HCT116 (cell line): ENCODE results near the gene TMEM14A. TPM values are rescaled to one million over a fixed set of nuclear protein-coding genes. Genes with fewer than 3 reads are reported as not detected.

Source experiments
- ATAC-seq: fragments of 200-7000 bp; cut with Tn5 transposase; 2 replicates; pipeline ENCODE4 v1.9.1; 2020; ENCODE audit warnings: mild to moderate bottlenecking, moderate library complexity
- BruUV-seq: library from RNA; stranded (reverse); fragments of 400-500 nt; replicated peaks from 2 replicates; lab custom pipeline; 2021; lab: Mats Ljungman, UMichigan
- CTCF ChIA-PET: fragments of 300-600 bp; sonication (Branson Sonifier 250); formaldehyde crosslinking; loops from one replicate; lab custom pipeline; 2021; ENCODE audit warnings: antibody characterized with exemption; lab: Charles Lee
- POLR2A ChIA-PET: fragments of 300-600, 350-600 bp; sonication (Branson Sonifier 250); formaldehyde crosslinking; loops from one replicate; lab custom pipeline; 2021; ENCODE audit warnings: antibody characterized with exemption; lab: Charles Lee
- RAD21 ChIA-PET, 2 experiments: fragments of 300-600 bp; sonication (Branson Sonifier 250); formaldehyde crosslinking; loops; one replicate each; lab custom pipeline; 2023; ENCODE audit warnings: low total read pairs in 2 of 2; ENCODE audit not compliant: uncharacterized antibody in 2 of 2, unreplicated experiment in 2 of 2, low non-redundant PET in 1 of 2; lab: Charles Lee
- DNase-seq: peaks from one replicate; pipeline ENCODE4 v3.0.0-alpha.2; 2010; ENCODE audit warnings: low read depth, low spot score
- H2AFZ ChIP-seq: fragments of 200-600 bp; shearing (Covaris generic), sonication (generic); 2 replicates; pipeline ENCODE4 v1.6.1; 2017; ENCODE audit warnings: low read depth, mixed run types, mixed read lengths, antibody characterized with exemption, low read length; ENCODE audit not compliant: poor library complexity, severe bottlenecking
- H3K27ac ChIP-seq: 2 replicates; pipeline ENCODE4 v1.5.1; 2012; ENCODE audit warnings: low read depth, low read length
- H3K27me3 ChIP-seq: fragments of 200-600 bp; sonication (generic); 2 replicates; pipeline ENCODE4 v1.6.1; 2016; ENCODE audit warnings: mixed run types, low read length, mixed read lengths; ENCODE audit not compliant: insufficient read depth
- H3K36me3 ChIP-seq, 2 experiments: fragments of 200-500 bp in 1 of 2; fragments of 200-600 bp in 1 of 2; sonication (Bioruptor generic) in 1 of 2; sonication (generic) in 1 of 2; 2 replicates each; pipeline versions ENCODE4 v1.5.1 to v1.6.1; 2014 to 2016; ENCODE audit warnings: low read length in 2 of 2, inconsistent platforms in 1 of 2, mixed read lengths in 1 of 2, mixed run types in 1 of 2; ENCODE audit not compliant: insufficient read depth in 2 of 2, control insufficient read depth in 1 of 2
- H3K4me1 ChIP-seq, 2 experiments: fragments of 200-600 bp in 1 of 2; sonication (generic) in 1 of 2; 2 replicates each; pipeline versions ENCODE4 v1.5.1 to v1.6.1; 2012 to 2017; ENCODE audit warnings: low read length in 2 of 2, inconsistent platforms in 1 of 2, mild to moderate bottlenecking in 1 of 2, mixed read lengths in 1 of 2, mixed run types in 1 of 2, moderate library complexity in 1 of 2; ENCODE audit not compliant: insufficient read depth in 2 of 2, control insufficient read depth in 1 of 2
- H3K4me2 ChIP-seq: fragments of 200-600 bp; sonication (generic); 2 replicates; pipeline ENCODE4 v1.6.1; 2017; ENCODE audit warnings: mixed run types, low read length, mixed read lengths
- H3K4me3 ChIP-seq, 2 experiments: fragments of 200-600 bp in 1 of 2; sonication (generic) in 1 of 2; replicated peaks in 1 of 2; 2 replicates each; pipeline ENCODE4 v1.5.1; 2011 to 2016; ENCODE audit warnings: low read length in 2 of 2, control low read depth in 1 of 2, low read depth in 1 of 2, mild to moderate bottlenecking in 1 of 2, mixed read lengths in 1 of 2, mixed run types in 1 of 2
- H3K79me2 ChIP-seq: fragments of 200-600 bp; sonication (generic); 2 replicates; pipeline ENCODE4 v1.6.1; 2017; ENCODE audit warnings: mild to moderate bottlenecking, mixed run types, low read length, moderate library complexity, mixed read lengths; ENCODE audit not compliant: insufficient read depth
- H3K9ac ChIP-seq: fragments of 200-600 bp; sonication (generic); 2 replicates; pipeline ENCODE4 v1.6.1; 2016; ENCODE audit warnings: low read length, mixed read lengths
- H3K9me2 ChIP-seq: fragments of 200-600 bp; sonication (generic), shearing (Covaris generic); 2 replicates; pipeline ENCODE4 v1.6.1; 2017; ENCODE audit warnings: mixed run types, mild to moderate bottlenecking, moderate library complexity; ENCODE audit not compliant: insufficient read depth
- H3K9me3 ChIP-seq, 2 experiments: fragments of 200-500 bp in 1 of 2; fragments of 200-600 bp in 1 of 2; sonication (Bioruptor generic) in 1 of 2; sonication (generic) in 1 of 2; 2 replicates each; pipeline ENCODE4 v1.6.1; 2014 to 2017; ENCODE audit warnings: low read length in 2 of 2, mixed read lengths in 2 of 2, inconsistent platforms in 1 of 2, low read depth in 1 of 2, mild to moderate bottlenecking in 1 of 2, mixed run types in 1 of 2, moderate library complexity in 1 of 2; ENCODE audit not compliant: control insufficient read depth in 1 of 2, insufficient read depth in 1 of 2
- H4K20me1 ChIP-seq: fragments of 200-600 bp; sonication (generic), shearing (Covaris generic); 2 replicates; pipeline ENCODE4 v1.6.1; 2017; ENCODE audit warnings: mixed run types, mild to moderate bottlenecking, moderate library complexity; ENCODE audit not compliant: insufficient read depth
- CBX3 ChIP-seq: IDR thresholded peaks from 2 replicates; pipeline ENCODE4 v1.6.1; 2012; ENCODE audit warnings: low read depth
- CEBPB ChIP-seq: IDR thresholded peaks from 2 replicates; pipeline ENCODE4 v1.6.1; 2012; ENCODE audit warnings: low read depth
- CTCF ChIP-seq, 3 experiments: fragments of 200-600 bp in 1 of 3; sonication (generic) in 1 of 3; IDR thresholded peaks in 2 of 3; conservative IDR thresholded peaks in 1 of 3; 2 replicates each; pipeline ENCODE4 v1.5.1; 2012 to 2017; ENCODE audit warnings: low read depth in 2 of 3, low read length in 2 of 3, antibody characterized with exemption in 1 of 3, borderline replicate concordance in 1 of 3, control low read depth in 1 of 3, mild to moderate bottlenecking in 1 of 3, mixed read lengths in 1 of 3, mixed run types in 1 of 3, moderate library complexity in 1 of 3; ENCODE audit not compliant: insufficient read depth in 1 of 3
- EGR1 ChIP-seq: IDR thresholded peaks from 2 replicates; pipeline ENCODE4 v1.6.1; 2012; ENCODE audit warnings: low read depth
- ELF1 ChIP-seq: IDR thresholded peaks from 2 replicates; pipeline ENCODE4 v1.6.1; 2012; ENCODE audit warnings: low read depth, borderline replicate concordance
- FOSL1 ChIP-seq: IDR thresholded peaks from 2 replicates; pipeline ENCODE4 v1.6.1; 2012; ENCODE audit warnings: low read depth
- POLR2A ChIP-seq: IDR thresholded peaks from 2 replicates; pipeline ENCODE4 v1.7.0; 2011; ENCODE audit warnings: borderline replicate concordance; ENCODE audit not compliant: insufficient read depth, insufficient read length; ENCODE audit errors: extremely low read depth
- SIN3A ChIP-seq: IDR thresholded peaks from 2 replicates; pipeline ENCODE4 v1.6.1; 2012; ENCODE audit warnings: low read depth
- SP1 ChIP-seq: IDR thresholded peaks from 2 replicates; pipeline ENCODE4 v1.6.1; 2012; ENCODE audit warnings: low read depth
- SRF ChIP-seq: IDR thresholded peaks from 2 replicates; pipeline ENCODE4 v1.6.1; 2012; ENCODE audit warnings: low read depth
- TCF7L2 ChIP-seq: IDR thresholded peaks from 2 replicates; pipeline ENCODE4 v1.7.0; 2011; ENCODE audit warnings: borderline replicate concordance, inconsistent platforms; ENCODE audit not compliant: insufficient read depth, insufficient read length; ENCODE audit errors: extremely low read depth
- YY1 ChIP-seq: IDR thresholded peaks from 2 replicates; pipeline ENCODE4 v1.6.1; 2011; ENCODE audit warnings: low read length, low read depth, moderate library complexity, mild to moderate bottlenecking; ENCODE audit not compliant: insufficient replicate concordance; ENCODE audit errors: extremely low read depth
- ZBTB33 ChIP-seq: IDR thresholded peaks from 2 replicates; pipeline ENCODE4 v1.6.1; 2011; ENCODE audit warnings: mild to moderate bottlenecking, low read length, moderate library complexity; ENCODE audit not compliant: insufficient replicate concordance; ENCODE audit errors: extremely low read depth
- ZFX ChIP-seq: fragments of 450-650 bp; IDR thresholded peaks from 2 replicates; pipeline ENCODE4 v1.6.1; 2017
- intact Hi-C: fragments of 100-400 bp; cut with micrococcal nuclease; formaldehyde crosslinking; loops from 2 replicates; pipeline ENCODE4 v1.10.0; 2022
- total RNA-seq: library from RNA; stranded (reverse); gene quantifications from one replicate; pipeline ENCODE4 v1.2.1, GENCODE V29; 2021; ENCODE audit not compliant: unreplicated experiment
- TF ChIP-seq, protein P1 (sequence below): IDR thresholded peaks from 2 replicates; pipeline ENCODE4 v1.6.1; 2012
- TF ChIP-seq, protein P2 (sequence below): IDR thresholded peaks from 2 replicates; pipeline ENCODE4 v1.6.1; 2012

The TMEM14A gene
- total RNA-seq, 1 experiment from 2014 or later = 51.5 TPM

GRCh38 chr6:52634211-52634610, 36.7 kb upstream of the TMEM14A start:
- Histone ChIP-seq H3K9me2 (no peaks in the 10 kb centered on the region), H3K27me3 (no peaks in the 10 kb centered on the region), H3K4me3 (no peak overlapping the region), H3K27ac (no peak overlapping the region), H3K4me1 (no peaks in the 10 kb centered on the region), H3K36me3 (no peaks in the 10 kb centered on the region), H2AFZ (no peak overlapping the region), H3K9me3 (no peaks in the 10 kb centered on the region), H4K20me1 (no peaks in the 10 kb centered on the region), H3K79me2 (no peaks in the 10 kb centered on the region), H3K9ac (no peak overlapping the region), H3K4me2 (no peak overlapping the region)
- DNase-seq (no peak), ATAC-seq (no peak)
- CTCF ChIA-PET = interaction anchor here (0.7 to 1.8 kb wide), 3 partner anchors 18 to 130 kb away, joined by 3 to 15 read pairs (median 5); no protein-coding TSS in a partner anchor
- POLR2A ChIA-PET = no interaction called here
- no TSS peak for BruUV-seq
- TF ChIP-seq SP1 (no peak), TCF7L2 (no peak), CBX3 (no peak), SRF (no peak), YY1 (no peak)
- TF ChIP-seq, protein P1, sequence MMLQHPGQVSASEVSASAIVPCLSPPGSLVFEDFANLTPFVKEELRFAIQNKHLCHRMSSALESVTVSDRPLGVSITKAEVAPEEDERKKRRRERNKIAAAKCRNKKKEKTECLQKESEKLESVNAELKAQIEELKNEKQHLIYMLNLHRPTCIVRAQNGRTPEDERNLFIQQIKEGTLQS = no peak
- RAD21 ChIA-PET = no interaction called here
- intact Hi-C loops = no loop called here

DNA sequence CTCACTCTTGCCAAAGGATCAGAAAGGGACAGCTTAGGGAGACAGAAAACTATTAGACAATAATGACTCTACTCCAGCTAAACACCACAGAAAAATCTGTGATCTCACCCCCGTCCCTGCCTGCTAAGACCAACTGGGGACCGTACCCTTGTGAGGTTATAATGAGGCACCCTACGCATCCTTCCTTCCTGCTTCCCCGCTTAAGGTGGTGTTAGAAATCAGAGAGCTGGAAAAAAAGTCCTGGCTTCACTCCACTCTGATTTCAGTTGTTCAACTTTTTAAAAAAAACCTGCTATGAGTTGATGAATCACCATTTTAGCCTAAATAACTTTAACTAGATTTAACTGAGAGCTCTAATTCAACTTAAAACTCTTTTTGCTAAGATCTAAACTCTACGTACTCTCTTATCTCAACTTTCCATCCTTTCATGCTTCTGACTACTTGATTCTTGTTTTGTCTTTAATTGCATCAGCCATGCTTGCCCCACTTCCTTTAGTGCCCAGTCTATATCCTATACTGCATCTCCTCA, 35.8 kb upstream of the TMEM14A start:
- no peak for DNase-seq
- Histone ChIP-seq H3K9ac (no peak overlapping the region), H3K79me2 (no peaks in the 10 kb centered on the region), H3K4me2 (no peak overlapping the region), H3K4me3 (no peak overlapping the region), H3K4me1 (no peaks in the 10 kb centered on the region), H3K27ac (no peak overlapping the region), H3K9me2 (no peaks in the 10 kb centered on the region), H3K36me3 (no peaks in the 10 kb centered on the region), H2AFZ (peak overlapping the region; percentile 20), H3K9me3 (no peaks in the 10 kb centered on the region), H4K20me1 (no peaks in the 10 kb centered on the region), H3K27me3 (no peaks in the 10 kb centered on the region)
- ATAC-seq = no peak
- CTCF ChIA-PET = interaction anchor here (1.2 to 1.8 kb wide), 2 partner anchors 17 to 37 kb away, joined by 3 to 15 read pairs; no protein-coding TSS in a partner anchor
- intact Hi-C loops = no loop called here
- POLR2A ChIA-PET = no interaction called here
- no peak for TF ChIP-seq SP1
- no peak for TF ChIP-seq ZBTB33
- no peak for TF ChIP-seq TCF7L2
- TF ChIP-seq CTCF (IDR thresholded peaks at IDR 0.05 in 2 of 3, conservative IDR thresholded peaks at IDR 0.05 in 1 of 3; ENCODE audit: borderline replicate concordance in 1 of 3, insufficient read depth in 1 of 3, low read depth in 2 of 3, low read length in 2 of 3) = no peak
- TF ChIP-seq YY1 = no peak
- TF ChIP-seq POLR2A = no peak
- TF ChIP-seq SRF = no peak
- no peak for TF ChIP-seq ZFX
- no peak for TF ChIP-seq FOSL1
- TF ChIP-seq, protein P2, sequence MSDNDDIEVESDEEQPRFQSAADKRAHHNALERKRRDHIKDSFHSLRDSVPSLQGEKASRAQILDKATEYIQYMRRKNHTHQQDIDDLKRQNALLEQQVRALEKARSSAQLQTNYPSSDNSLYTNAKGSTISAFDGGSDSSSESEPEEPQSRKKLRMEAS = no peak
- no peak for TF ChIP-seq SIN3A
- TF ChIP-seq CEBPB = no peak
- no peak for TF ChIP-seq EGR1
- no peak for TF ChIP-seq ELF1
- RAD21 ChIA-PET = no interaction called here
- no TSS peak for BruUV-seq
